Brain pericyte (primary cell): ENCODE data around the gene PER2.
"Not testable (repeated sequence)": the region's sequence is repeated elsewhere in the genome, so short reads cannot be mapped to it uniquely, and the experiment has no call there.

Experiments
- DNase-seq: peaks from one replicate; pipeline ENCODE4 v3.0.0-alpha.2; 2012; ENCODE audit warnings: low read depth, low spot score

Gene PER2

GRCh38 chr2:238288650-238289573 is 502 bp upstream of the PER2 start:
- DNase-seq, result peak; percentile 90

DNA sequence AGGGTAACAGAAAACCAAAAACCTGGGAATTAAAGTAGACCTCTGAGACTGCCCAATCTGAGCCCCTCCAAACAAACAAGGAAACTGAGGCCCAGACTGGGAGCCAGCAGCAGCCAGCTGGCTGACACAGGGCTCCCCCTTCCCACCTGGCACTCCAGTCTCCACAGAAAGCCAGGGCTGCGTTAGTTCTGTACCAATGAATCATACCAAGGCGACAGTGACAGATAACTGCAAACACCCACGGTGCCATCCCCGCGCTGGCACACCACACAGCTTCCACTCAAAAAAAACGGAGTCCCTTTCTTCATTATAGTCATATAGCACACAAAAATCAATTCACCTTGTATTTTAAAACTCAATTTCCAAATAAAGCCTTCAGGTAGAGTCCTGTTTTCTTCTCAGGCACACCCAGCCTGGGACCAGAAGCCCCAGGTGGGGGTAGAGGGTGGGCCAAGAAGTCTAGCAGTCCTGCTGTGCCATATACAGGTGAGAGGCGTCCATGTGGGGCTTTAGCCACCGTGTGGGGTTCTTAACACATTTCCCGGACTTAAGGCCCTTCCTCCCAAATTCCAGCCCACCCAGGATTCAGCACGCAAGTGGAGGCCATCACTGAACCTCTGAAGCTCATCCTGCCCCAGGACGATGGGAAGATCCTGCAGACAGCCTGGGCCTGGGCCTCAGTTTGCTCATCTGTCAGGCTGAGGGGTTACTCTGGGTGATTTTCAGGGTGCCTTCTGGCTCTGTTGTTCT is 1.2 kb downstream of the PER2 start:
- no peak for DNase-seq

DNA sequence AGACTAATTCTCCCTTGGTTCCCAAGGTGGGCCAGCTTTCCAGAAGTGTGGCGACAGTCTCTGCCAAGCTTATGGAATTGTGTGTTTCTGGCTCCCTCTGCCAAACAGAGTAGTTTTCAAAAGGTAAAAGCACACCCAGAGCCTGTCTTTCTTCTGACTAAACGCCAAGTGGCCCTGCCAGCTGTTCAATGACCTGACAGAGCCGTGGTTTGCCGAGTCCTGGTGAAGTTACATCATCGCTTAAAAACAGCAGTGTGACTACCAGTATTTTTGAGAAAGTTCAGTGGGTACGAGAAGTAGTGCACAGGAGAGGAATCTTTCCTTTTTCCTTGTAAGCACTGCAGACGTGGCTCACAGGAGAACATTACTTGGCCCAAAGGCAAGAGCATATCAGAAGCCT is 1.9 kb downstream of the PER2 start:
- no peak for DNase-seq

- no peak for DNase-seq
Observed at GRCh38 chr2:238286095-238286494, 2.3 kb downstream of the PER2 start.

DNA sequence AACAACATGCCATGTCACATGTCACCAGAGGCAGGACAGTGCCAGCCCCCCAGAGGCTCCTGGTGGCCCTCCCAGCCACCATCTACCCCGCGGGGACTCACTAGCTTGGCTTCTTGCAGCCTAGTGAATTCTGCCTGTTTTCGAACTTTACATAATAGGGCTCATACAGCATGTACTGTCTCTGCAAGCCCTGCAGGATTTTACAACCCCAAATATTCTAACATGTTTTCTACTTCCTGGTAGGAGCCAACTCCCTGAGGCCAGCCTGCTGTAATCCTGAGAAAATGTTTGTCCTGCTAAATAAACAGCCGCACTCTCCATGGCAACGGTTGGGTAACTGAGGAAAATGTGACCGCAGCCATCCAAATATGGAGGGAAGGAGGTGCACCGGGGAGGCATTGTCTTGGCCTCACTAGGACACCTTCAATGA is 2.7 kb downstream of the PER2 start:
- peak; percentile 52 for DNase-seq

DNA sequence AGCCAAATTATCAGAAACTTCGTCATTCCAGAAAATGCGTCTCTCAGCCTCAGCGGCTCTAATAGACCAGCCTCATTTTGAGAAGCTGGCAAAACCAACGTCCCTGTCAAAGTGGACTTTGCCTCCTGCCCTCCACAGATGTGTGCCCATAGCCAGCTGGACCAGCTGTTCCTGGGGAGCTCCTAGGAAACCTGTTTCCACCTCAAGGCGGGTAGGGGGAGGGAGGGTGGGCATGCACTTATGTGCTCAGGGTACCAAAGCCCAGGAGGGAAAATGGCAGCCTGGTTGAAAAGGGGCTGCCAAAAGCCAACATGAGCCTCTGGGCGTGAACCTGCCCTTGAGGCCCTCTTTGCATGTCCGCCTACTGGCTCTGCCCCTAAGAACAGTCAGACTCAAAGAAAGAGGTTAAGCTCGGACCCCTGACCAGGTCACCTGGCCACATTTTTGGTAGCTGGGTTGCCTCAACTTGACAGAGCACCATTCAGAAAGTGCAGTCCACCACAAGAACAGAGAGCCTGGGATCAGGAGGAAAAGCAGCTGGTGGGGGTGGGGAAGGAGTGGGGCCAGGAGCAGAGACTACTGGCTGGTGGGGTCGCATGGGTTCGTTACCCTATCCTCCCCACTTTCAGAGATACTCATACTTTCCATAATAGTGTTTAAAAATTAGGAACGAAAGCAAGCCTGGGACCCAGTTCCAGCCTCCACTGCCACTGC is 3.5 kb downstream of the PER2 start:
- no peak for DNase-seq

DNA sequence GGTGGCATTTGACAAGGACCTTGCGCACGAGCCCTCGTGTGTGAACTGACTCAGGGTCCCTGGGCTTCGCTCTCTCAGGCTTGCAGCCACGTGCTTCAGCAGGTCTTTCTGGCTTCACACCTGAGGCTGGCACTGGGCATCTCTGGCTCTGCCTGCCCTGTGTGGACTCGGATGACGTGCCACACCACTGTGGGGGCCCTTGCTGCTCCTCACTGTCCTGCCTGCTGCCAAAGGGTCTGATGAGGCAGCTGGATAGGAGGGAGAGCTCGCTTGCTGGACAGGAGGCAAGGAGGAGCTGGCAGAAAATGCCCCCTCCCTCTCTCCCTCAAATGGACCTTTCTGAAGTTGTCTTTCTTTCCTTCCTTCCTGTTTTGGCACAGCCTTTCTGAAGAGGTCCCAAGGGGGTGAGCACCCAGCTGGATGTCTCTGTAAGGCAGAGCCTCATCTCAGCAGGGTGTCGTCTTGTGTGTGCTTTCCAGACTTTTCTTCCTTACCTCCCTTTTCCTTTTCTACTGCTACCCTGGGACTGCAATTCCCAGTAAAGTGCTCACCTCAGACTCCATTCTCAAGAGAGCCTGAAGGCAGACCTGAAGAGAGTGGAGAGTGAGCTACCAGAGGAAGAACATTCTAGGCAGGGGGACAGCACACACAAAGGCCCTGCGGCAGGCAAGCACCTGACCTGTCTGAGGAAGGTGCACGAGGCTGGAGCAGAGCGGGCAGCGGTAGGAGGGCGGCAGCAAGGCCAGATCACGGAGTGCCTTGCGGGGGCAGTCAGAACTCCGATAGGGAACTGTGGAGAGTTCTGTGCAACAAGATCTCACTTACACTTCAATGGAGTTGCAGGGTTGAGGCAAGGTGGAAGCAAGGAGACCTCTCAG is 5.3 kb downstream of the PER2 start:
- DNase-seq, result no peak

DNA sequence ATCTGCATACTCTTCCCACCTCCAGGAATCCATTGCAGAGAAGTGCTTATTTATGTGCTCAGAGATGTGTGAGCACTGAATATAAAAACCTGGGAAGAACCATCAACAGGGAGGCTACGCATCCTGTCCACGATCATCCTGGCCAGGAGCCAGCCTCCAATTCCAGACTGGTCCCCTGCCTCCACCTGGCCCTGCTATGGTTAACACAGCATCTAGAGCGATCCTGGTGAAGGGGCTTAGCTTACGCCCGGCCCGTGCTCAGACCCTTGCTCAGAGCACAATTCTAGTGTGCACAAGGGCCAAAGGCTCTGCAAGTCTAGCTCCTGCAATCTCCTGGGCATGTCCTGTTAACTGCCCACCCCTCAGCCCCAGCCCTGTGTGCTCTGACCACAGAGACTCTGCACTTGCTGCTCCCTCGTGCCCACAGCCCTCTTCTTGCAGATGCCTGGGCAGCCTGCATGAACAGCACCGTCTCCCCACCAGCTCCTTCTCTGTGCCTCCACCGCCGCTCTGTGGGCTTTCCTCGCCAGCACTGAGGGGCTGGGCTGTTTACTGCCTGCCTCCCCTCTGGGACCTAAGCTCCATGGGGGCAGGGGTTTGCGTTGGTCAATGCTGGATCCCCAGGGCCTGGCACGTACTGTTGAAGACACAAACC is 6.5 kb downstream of the PER2 start:
- DNase-seq, result no peak

DNA sequence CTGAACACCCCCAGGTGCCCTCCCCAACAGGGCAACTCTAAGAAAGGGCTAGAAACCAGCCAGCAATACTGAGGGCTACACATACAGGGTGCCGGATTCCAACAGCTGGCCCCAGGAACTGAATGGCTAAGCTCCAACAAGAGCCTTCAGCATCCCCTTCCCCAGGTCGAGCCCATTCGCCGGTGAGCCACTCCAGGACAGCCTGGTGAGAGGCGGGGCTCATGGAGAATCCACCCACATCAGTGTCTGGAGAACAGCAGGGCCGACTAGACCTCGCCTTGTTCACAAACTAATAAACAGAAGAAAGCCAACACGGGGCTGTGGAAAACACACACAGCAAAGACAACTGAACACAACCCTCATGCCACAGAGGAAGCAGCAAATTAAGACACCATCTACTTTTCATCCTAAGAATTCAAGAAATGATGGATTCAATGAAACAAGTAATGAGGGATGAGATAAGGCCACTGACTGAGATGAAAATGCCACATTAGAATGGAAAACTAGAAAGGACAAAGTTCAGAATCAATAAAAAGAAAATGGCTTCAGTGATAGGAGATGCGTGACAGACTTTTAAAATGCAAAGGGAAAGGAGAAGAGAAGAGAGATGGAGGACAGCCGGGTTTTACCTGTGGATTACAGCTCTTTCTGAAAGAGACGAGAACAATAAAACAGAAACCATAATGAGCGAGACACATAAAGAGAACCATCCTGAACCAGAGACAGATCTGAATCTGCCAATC is 8.2 kb downstream of the PER2 start:
- DNase-seq, result no peak

GRCh38 chr2:238279324-238279682 is 9.1 kb downstream of the PER2 start:
- DNase-seq, result no peak

DNA sequence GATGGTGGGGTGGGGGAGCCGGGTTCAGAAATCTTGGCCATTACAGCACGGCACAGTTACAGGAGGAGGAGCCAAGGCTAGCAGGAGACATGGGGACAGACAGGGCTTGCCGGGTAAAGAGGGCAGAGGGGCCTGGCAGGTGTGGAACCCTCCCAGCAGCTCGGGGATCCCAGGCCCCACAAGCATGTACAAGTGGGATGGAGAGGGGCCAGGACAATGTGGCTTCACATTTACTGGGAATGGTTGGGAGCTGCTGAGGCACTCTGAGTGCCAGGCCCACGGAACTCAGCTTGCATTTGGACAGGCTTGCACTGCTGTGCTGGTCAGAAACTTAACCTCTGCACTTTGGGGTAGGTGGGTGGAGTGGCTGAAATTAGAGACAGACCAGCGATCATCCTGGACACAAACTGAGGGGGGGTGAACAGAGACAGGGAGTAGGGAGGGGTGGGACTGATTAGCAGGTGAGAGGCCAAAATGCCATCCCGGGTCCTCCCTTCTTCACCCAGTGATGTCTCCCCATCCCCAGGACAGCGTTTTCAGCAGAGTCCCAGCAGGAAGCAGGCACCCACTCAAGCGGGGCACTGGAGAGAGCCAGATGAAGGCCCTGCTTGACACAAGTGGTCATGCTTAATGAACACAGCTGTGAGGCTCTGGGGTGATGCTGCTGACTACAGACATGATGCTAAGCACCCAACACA is 9.6 kb downstream of the PER2 start:
- no peak for DNase-seq

GRCh38 chr2:238277695-238278094 is 10.7 kb downstream of the PER2 start:
- DNase-seq, result no peak

DNA sequence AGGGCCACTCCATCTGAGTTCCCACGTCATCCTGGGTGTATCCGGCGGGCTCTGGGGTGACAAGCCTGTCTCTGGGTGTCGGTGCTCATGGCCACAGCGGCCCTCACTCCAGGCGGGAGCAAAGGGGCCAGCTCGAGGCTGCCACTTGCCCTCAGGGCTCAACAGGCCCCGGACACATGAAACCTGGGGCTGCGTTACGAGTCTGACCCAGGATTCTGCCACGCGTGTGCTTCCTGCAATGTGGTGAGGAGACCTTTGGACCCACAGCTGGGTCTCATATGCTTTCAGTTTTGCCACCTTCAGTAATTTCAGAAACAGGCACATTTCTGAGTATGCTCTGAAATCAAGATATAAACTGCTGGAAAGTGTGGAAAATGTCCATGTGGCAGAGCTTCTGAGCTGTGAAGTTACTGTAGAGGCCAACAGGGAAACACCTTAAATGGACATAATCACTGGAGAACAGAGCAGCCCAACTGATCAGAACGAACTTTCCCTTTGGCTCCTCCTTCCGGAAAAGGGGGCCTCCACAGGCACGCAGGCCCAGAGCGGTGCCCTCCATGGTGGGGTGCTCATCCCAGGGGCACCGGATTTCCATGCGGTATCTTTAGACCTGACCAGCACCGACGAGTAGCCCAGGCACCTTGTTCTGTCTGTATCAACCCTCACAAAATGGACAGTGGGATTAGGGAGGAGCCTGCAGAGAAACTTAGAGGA is 14.1 kb downstream of the PER2 start:
- DNase-seq, result no peak

- not testable (repeated sequence) for DNase-seq
Observed at GRCh38 chr2:238273433-238273832, 15.0 kb downstream of the PER2 start.

GRCh38 chr2:238272156-238272555 is 16.3 kb downstream of the PER2 start:
- DNase-seq, result no peak

GRCh38 chr2:238271686-238272085 is 16.7 kb downstream of the PER2 start:
- not testable (repeated sequence) for DNase-seq

DNA sequence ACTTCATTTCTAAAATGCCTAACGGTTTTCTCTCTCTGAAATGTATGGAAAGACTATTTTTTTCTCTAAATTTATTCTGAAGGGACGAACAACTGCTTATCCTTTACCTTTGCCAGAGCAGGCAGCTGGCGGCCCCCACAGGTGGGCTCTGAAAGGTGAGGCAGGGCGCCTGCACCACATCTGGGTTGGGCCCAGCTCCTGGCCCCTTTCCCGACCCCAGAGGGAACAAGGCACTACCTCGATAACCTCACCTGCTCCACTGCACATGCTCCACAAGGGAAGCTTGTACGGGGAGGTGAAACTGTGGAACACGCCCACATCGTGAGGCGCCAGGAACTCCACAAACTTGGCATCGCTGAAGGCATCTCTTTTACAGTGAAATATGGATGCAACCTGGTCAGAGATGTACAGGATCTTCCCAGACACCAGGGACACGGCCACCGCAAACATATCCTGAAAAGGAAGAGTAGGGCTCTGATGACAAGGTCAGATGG is 17.3 kb downstream of the PER2 start:
- DNase-seq, result no peak

DNA sequence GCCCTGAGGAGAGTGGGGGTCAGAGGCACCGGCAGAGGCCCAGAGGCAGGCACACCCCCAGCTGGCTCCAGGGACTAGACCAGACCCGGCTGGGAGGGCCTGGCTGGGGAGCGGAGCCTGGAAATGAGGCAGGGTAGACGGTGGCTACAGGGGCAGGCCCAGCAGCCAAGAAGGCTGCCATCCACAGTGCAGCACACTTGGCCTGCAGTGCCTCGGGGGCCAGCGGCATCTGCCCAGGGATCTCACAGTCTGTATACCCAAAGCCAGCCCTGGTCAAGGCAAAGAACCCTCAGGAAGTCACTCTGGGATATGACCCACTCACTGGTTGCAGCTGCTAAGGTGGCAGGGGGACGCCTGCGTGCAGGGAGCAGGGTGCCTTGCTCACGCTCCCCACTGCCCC is 17.8 kb downstream of the PER2 start:
- DNase-seq, result no peak

DNA sequence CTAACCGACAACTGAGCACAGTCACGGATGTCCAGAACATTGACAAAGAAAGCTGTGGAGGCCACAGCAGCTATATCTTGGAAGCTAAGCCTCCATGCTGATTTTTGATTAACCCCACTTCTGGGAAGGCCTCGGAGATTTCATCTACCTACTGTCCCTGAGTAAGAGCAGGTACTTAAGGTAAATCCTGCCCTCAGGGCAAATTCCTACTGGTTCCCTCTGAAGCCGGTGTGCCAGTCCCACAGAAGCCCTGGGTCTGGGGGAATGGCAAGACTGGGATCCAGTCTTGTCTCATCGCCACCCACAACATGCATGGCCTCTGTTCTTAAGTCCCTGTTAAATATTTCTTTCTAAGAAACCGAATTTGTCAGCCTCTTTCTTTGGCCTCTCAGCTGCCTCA is 18.7 kb downstream of the PER2 start:
- no peak for DNase-seq
